Body of pancreas (tissue), 4 donors: ENCODE data around the gene DEFB129.

Source experiments
- CTCF ChIP-seq, 7 experiments: fragments of 450-650 bp in 4 of 7; fragments of 200-600 bp in 3 of 7; sonication (generic) in 3 of 7; IDR thresholded peaks; one replicate each; pipeline ENCODE4 v1.5.1; 2016 to 2019; ENCODE audit warnings: antibody characterized with exemption in 7 of 7
- POLR2A ChIP-seq, 3 donors: fragments of 450-650 bp; IDR thresholded peaks; one replicate each; pipeline ENCODE4 v1.6.1; 2016; ENCODE audit warnings: antibody characterized with exemption in 3 of 3, mild to moderate bottlenecking in 2 of 3

GRCh38 chr20:272718-273117, 45.7 kb downstream of the DEFB129 start:
- TF ChIP-seq CTCF (IDR thresholded peaks at IDR 0.05) (no peak), POLR2A (IDR thresholded peaks at IDR 0.05) (no peak)
